Calu3 (cell line): ENCODE results near the gene SLIT3. TPM values are rescaled to one million over a fixed set of nuclear protein-coding genes. Genes with fewer than 3 reads are reported as not detected.

ENCODE experiments used
- BruUV-seq: library from RNA; stranded (reverse); fragments of 400-500 nt; replicated peaks from 2 replicates; lab custom pipeline; 2021; lab: Mats Ljungman, UMichigan
- CTCF ChIA-PET: fragments of 300-600 bp; sonication (Branson Sonifier 250); formaldehyde crosslinking; loops from one replicate; lab custom pipeline; 2022; ENCODE audit warnings: antibody characterized with exemption; lab: Charles Lee
- DNase-seq: peaks from one replicate; pipeline ENCODE4 v3.0.0; 2022
- H3K27ac Mint-ChIP-seq: one replicate; pipeline ENCODE4 v1.8.0; 2022; ENCODE audit warnings: mixed read lengths; ENCODE audit not compliant: unreplicated experiment
- H3K27me3 Mint-ChIP-seq: one replicate; pipeline ENCODE4 v1.8.0; 2022; ENCODE audit warnings: mixed read lengths; ENCODE audit not compliant: unreplicated experiment
- H3K36me3 Mint-ChIP-seq: one replicate; pipeline ENCODE4 v1.8.0; 2022; ENCODE audit warnings: mild to moderate bottlenecking, moderate library complexity, mixed read lengths; ENCODE audit not compliant: insufficient read depth, unreplicated experiment
- H3K4me1 Mint-ChIP-seq: one replicate; pipeline ENCODE4 v1.8.0; 2022; ENCODE audit warnings: mild to moderate bottlenecking, low read depth, mixed read lengths; ENCODE audit not compliant: unreplicated experiment
- H3K4me3 Mint-ChIP-seq: one replicate; pipeline ENCODE4 v1.8.0; 2022; ENCODE audit warnings: mild to moderate bottlenecking, low read depth, moderate library complexity, mixed read lengths; ENCODE audit not compliant: unreplicated experiment
- H3K9me3 Mint-ChIP-seq: one replicate; pipeline ENCODE4 v1.8.0; 2022; ENCODE audit warnings: low read depth, mixed read lengths; ENCODE audit not compliant: unreplicated experiment
- intact Hi-C: fragments of 100-400 bp; cut with micrococcal nuclease; formaldehyde crosslinking; loops from one replicate; pipeline ENCODE4 v1.10.0; 2022; ENCODE audit not compliant: unreplicated experiment
- total RNA-seq: library from RNA; stranded (reverse); gene quantifications from 2 replicates; pipeline ENCODE4 v1.2.3, GENCODE V29; 2022
- TF ChIP-seq, protein P1 (sequence below): fragments of 200-600 bp; IDR thresholded peaks from one replicate; pipeline ENCODE4 v1.8.0; 2022; ENCODE audit warnings: antibody characterized with exemption; ENCODE audit not compliant: unreplicated experiment

SLIT3 gene
- total RNA-seq, 1 experiment from 2014 or later: not detected

DNA sequence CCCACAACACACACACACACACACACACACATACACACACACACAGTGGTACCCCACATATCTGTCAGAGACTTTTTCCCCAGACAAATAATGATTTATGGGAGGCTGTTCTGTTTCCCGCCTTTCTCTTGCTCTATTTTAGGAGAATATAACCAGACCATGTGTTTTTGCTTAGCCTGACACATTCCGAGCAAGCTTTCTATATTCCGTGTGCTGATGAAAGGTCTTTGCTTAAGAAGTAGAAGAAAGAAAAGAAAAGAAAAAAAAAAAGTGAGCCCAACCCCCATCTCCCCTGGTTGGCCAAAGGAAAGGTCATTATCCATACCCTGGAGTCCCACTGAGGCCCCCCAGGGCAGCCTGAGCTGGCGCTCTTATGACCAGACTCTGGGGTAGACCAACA lies 338.6 kb downstream of the SLIT3 start:
- H3K27ac Mint-ChIP-seq: no peak overlapping the region

GRCh38 chr5:168961681-168962080 lies 339.3 kb downstream of the SLIT3 start:
- TF ChIP-seq, protein P1, sequence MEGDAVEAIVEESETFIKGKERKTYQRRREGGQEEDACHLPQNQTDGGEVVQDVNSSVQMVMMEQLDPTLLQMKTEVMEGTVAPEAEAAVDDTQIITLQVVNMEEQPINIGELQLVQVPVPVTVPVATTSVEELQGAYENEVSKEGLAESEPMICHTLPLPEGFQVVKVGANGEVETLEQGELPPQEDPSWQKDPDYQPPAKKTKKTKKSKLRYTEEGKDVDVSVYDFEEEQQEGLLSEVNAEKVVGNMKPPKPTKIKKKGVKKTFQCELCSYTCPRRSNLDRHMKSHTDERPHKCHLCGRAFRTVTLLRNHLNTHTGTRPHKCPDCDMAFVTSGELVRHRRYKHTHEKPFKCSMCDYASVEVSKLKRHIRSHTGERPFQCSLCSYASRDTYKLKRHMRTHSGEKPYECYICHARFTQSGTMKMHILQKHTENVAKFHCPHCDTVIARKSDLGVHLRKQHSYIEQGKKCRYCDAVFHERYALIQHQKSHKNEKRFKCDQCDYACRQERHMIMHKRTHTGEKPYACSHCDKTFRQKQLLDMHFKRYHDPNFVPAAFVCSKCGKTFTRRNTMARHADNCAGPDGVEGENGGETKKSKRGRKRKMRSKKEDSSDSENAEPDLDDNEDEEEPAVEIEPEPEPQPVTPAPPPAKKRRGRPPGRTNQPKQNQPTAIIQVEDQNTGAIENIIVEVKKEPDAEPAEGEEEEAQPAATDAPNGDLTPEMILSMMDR: no peak
- intact Hi-C loops: no loop called here
- H3K4me1 Mint-ChIP-seq: no peaks in the 10 kb centered on the region
- H3K27ac Mint-ChIP-seq: no peak overlapping the region
- H3K27me3 Mint-ChIP-seq: peaks cover 60% of the 10 kb centered on the region
- no peaks in the 10 kb centered on the region for H3K36me3 Mint-ChIP-seq
- DNase-seq: no peak
- H3K9me3 Mint-ChIP-seq: no peaks in the 10 kb centered on the region
- CTCF ChIA-PET: no interaction called here
- BruUV-seq: no TSS peak
- H3K4me3 Mint-ChIP-seq: no peak overlapping the region

More for the DNA sequence above, 338.6 kb downstream of the SLIT3 start:
- intact Hi-C loops: no loop called here
- DNase-seq: no peak
- no peaks in the 10 kb centered on the region for H3K9me3 Mint-ChIP-seq
- H3K27me3 Mint-ChIP-seq: peaks cover 60% of the 10 kb centered on the region
- CTCF ChIA-PET: no interaction called here
- BruUV-seq: no TSS peak
- no peaks in the 10 kb centered on the region for H3K4me1 Mint-ChIP-seq
- H3K4me3 Mint-ChIP-seq: no peak overlapping the region
- no peaks in the 10 kb centered on the region for H3K36me3 Mint-ChIP-seq
- TF ChIP-seq, protein P1: no peak

- CTCF ChIA-PET: no interaction called here
Observed at GRCh38 chr5:168960497-168960896, 340.4 kb downstream of the SLIT3 start.

DNA sequence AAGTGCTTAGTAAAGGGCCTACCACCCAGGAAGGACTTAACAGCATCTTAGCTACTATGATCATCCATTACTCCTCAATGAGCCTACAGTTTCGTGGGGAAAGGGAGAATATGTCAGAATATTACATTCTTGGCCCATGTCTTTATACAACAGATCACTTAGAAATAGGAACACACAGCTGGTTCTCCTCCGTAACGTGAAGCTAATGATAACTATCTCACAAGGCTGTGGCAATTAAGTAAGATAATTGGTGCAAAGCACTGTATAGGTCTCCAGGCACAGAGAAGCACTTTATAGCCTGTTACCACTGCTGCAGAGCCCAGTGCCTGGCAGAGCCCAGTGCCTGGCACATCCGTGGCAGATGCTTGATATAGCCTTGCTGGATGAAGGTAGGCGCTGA lies 347.6 kb downstream of the SLIT3 start:
- Mint-ChIP-seq H3K27ac (no peak overlapping the region), H3K4me1 (no peaks in the 10 kb centered on the region), H3K36me3 (no peaks in the 10 kb centered on the region), H3K9me3 (peaks cover 3% of the 10 kb centered on the region), H3K27me3 (peaks cover 28% of the 10 kb centered on the region), H3K4me3 (no peak overlapping the region)
- no TSS peak for BruUV-seq
- no peak for DNase-seq
- intact Hi-C loops: no loop called here
- TF ChIP-seq, protein P1: no peak
- CTCF ChIA-PET: no interaction called here

More at GRCh38 chr5:168960497-168960896, 340.4 kb downstream of the SLIT3 start:
- H3K36me3 Mint-ChIP-seq: no peaks in the 10 kb centered on the region
- H3K27me3 Mint-ChIP-seq: peaks cover 48% of the 10 kb centered on the region
- no TSS peak for BruUV-seq
- no peak overlapping the region for H3K4me3 Mint-ChIP-seq
- DNase-seq: no peak
- H3K27ac Mint-ChIP-seq: no peak overlapping the region
- TF ChIP-seq, protein P1: no peak
- no peaks in the 10 kb centered on the region for H3K9me3 Mint-ChIP-seq
- intact Hi-C loops: no loop called here
- H3K4me1 Mint-ChIP-seq: no peaks in the 10 kb centered on the region
